ENCODE results near the gene TMTC2. TPM values are rescaled to one million over a fixed set of nuclear protein-coding genes. Genes with fewer than 3 reads are reported as not detected.

TMTC2 gene
- total and polyA plus RNA-seq, 2 donors (not counting 3 experiments of a cell fraction or from before 2014, with no cell fraction given): 4.1 to 7.8 TPM

DNA sequence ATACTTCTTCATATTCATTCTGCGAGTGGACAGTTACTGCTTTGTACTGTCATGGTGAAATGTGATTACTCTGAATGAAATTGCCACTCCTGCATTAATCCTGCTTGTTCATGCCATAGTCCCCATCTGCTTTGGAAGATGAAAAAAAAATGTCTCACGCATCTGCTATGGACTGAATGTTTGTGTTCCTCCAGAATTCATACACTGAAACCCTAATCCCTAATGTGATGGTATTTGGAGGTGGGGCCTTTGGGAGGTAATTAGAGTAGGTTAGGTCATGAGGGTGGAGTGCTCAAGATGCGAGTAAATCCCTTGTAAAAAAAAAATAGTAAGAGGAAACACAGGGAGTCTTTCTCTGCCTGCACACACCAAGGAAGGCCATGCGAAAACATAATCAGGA is 427.2 kb downstream of the TMTC2 start:
- Histone ChIP-seq H3K79me2 (ENCODE audit: control insufficient read depth, insufficient read depth, low read length) (no peaks in the 10 kb centered on the region), H3K4me2 (ENCODE audit: insufficient read depth, low read length) (no peak overlapping the region), H3K9me3 (replicated peaks; ENCODE audit: control insufficient read depth, insufficient read depth, low read length) (no peaks in the 10 kb centered on the region), H3K27ac (ENCODE audit: insufficient read depth, low read depth, low read length) (no peak overlapping the region), H3K9ac (replicated peaks; ENCODE audit: extremely low read depth, insufficient read depth, low read length) (no peak overlapping the region), H3K9me1 (replicated peaks; ENCODE audit: control insufficient read depth, extremely low read depth, insufficient read depth, low read length) (no peaks in the 10 kb centered on the region), H3K4me1 (ENCODE audit: control insufficient read depth, extremely low read depth, insufficient read depth, low read length) (no peaks in the 10 kb centered on the region), H3K36me3 (ENCODE audit: control insufficient read depth in 2 of 2, extremely low read depth in 1 of 2, insufficient read depth in 2 of 2, low read length in 2 of 2) (no peaks in the 10 kb centered on the region), H3K27me3 (ENCODE audit: control insufficient read depth in 2 of 2, insufficient read depth in 2 of 2, low read length in 2 of 2) (no peaks in the 10 kb centered on the region), H4K20me1 (replicated peaks; ENCODE audit: control insufficient read depth, extremely low read depth, insufficient read depth, low read length) (no peaks in the 10 kb centered on the region), H3K4me3 (replicated peaks in 1 of 3; ENCODE audit: insufficient read depth in 1 of 3, low read depth in 1 of 3, low read length in 3 of 3) (no peak overlapping the region), H2AFZ (ENCODE audit: low read depth, low read length) (no peak overlapping the region)
- no peak for TF ChIP-seq EZH2 (IDR thresholded peaks at IDR 0.05; ENCODE audit: borderline replicate concordance, low read depth, low read length, severe bottlenecking)
- TF ChIP-seq FOS (IDR thresholded peaks at IDR 0.05; ENCODE audit: borderline replicate concordance, insufficient read depth, low read length): no peak
- TF ChIP-seq POLR2A (IDR thresholded peaks at IDR 0.05; ENCODE audit: low read depth, low read length): no peak
- no peak for TF ChIP-seq POLR2AphosphoS5 (IDR thresholded peaks at IDR 0.05; ENCODE audit: insufficient read depth, low read depth, low read length)
- TF ChIP-seq MYC (IDR thresholded peaks at IDR 0.05; ENCODE audit: low read depth, low read length): no peak
- TF ChIP-seq, protein P1, sequence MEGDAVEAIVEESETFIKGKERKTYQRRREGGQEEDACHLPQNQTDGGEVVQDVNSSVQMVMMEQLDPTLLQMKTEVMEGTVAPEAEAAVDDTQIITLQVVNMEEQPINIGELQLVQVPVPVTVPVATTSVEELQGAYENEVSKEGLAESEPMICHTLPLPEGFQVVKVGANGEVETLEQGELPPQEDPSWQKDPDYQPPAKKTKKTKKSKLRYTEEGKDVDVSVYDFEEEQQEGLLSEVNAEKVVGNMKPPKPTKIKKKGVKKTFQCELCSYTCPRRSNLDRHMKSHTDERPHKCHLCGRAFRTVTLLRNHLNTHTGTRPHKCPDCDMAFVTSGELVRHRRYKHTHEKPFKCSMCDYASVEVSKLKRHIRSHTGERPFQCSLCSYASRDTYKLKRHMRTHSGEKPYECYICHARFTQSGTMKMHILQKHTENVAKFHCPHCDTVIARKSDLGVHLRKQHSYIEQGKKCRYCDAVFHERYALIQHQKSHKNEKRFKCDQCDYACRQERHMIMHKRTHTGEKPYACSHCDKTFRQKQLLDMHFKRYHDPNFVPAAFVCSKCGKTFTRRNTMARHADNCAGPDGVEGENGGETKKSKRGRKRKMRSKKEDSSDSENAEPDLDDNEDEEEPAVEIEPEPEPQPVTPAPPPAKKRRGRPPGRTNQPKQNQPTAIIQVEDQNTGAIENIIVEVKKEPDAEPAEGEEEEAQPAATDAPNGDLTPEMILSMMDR (IDR thresholded peaks at IDR 0.05; ENCODE audit: extremely low read depth in 1 of 2, insufficient read depth in 1 of 2, low read depth in 1 of 2, low read length in 2 of 2): no peak
- TF ChIP-seq, protein P2, sequence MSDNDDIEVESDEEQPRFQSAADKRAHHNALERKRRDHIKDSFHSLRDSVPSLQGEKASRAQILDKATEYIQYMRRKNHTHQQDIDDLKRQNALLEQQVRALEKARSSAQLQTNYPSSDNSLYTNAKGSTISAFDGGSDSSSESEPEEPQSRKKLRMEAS (IDR thresholded peaks at IDR 0.05; ENCODE audit: insufficient read depth, insufficient read length): no peak
- no peak for TF ChIP-seq GATA2 (IDR thresholded peaks at IDR 0.05; ENCODE audit: insufficient read depth, insufficient read length, low read depth, low read length)
- no peak for TF ChIP-seq JUN (IDR thresholded peaks at IDR 0.05; ENCODE audit: borderline replicate concordance, insufficient read depth, insufficient read length, low read depth)
- dilution Hi-C loops (cut with MboI; ENCODE audit: extremely low pct_ligation_motif_present, low sequenced_read_pairs): no loop called here
- BruUV-seq (replicated peaks): no TSS peak
- DNase-seq (ENCODE audit: low read depth, low spot score) (no peak), FAIRE-seq (no peak)
- intact Hi-C loops (cut with micrococcal nuclease): no loop called here
- ChIA-PET CTCF (no interaction called here), POLR2A (no interaction called here)
